Skin of body (tissue), 3 donors: Measurements from ENCODE around the gene CMSS1. TPM values are rescaled to one million over a fixed set of nuclear protein-coding genes. Genes with fewer than 3 reads are reported as not detected.
"Not testable (repeated sequence)": the region's sequence is repeated elsewhere in the genome, so short reads cannot be mapped to it uniquely, and the experiment has no call there.

Experiments used
- DNase-seq: peaks from one replicate; lab custom pipeline; 2025; lab: John Stamatoyannopoulos, UW
- small RNA-seq: library from RNA; depleted of rRNA; stranded (forward); fragments of <200 nt; gene quantifications from one replicate; pipeline ENCODE3, GENCODE V24; 2014; ENCODE audit warnings: low replicate concordance
- total RNA-seq: library from RNA; depleted of rRNA; stranded (reverse); fragments of >200 nt; gene quantifications from one replicate; pipeline ENCODE4 v1.2.3, GENCODE V29; 2014

The CMSS1 gene
- total RNA-seq, 1 donor from 2014 or later: 12.9 TPM

GRCh38 chr3:100221159-100221558 is 403.5 kb downstream of the CMSS1 start:
- DNase-seq: no peak

- DNase-seq: no peak
Observed at GRCh38 chr3:100225193-100225592, 407.5 kb downstream of the CMSS1 start.

- DNase-seq: no peak
Observed at GRCh38 chr3:100225883-100226282, 408.2 kb downstream of the CMSS1 start.

GRCh38 chr3:100226712-100227429 is 409.2 kb downstream of the CMSS1 start:
- DNase-seq: peak; percentile 37

- peak; percentile 62 for DNase-seq
Observed at GRCh38 chr3:100227511-100227921, 409.9 kb downstream of the CMSS1 start.

- DNase-seq: no peak
Observed at GRCh38 chr3:100228247-100228646, 410.6 kb downstream of the CMSS1 start.

- DNase-seq: not testable (repeated sequence)
Observed at GRCh38 chr3:100229188-100229587, 411.5 kb downstream of the CMSS1 start.

GRCh38 chr3:100230710-100231109 is 413.0 kb downstream of the CMSS1 start:
- DNase-seq: no peak

Small RNA genes within 50 kb of the gene (small RNA-seq; reads per million reads assigned to genes)
- not detected for gene MIR3921

Other genes with a start within 250 kb of the CMSS1 start
- gene COL8A1, start 179.3 kb upstream of the CMSS1 start, total RNA-seq: 6.2 TPM